ENCODE measurements around the gene MLH1. TPM values are rescaled to one million over a fixed set of nuclear protein-coding genes. Genes with fewer than 3 reads are reported as not detected.
A peak's percentile ranks its signal among the peaks of the same experiment; 100 is the strongest.
"Not testable (repeated sequence)": the region's sequence is repeated elsewhere in the genome, so short reads cannot be mapped to it uniquely, and the experiment has no call there.

The MLH1 gene
- total and polyA plus RNA-seq, 12 donors = 17.2 to 111 (median 33.3) TPM

GRCh38 chr3:36944012-36944640 lies 49.2 kb upstream of the MLH1 start:
- 0 to 2% (median 0%) methylated on average over 13 to 56 of the region's 56 CpGs for WGBS, 4 donors
- H3K27ac ChIP-seq = peak overlapping the region in 4 of 5 donors; percentile 32 to 81 (median 62)
- TF ChIP-seq POLR2A (IDR thresholded peaks at IDR 0.05) = no peak
- TF ChIP-seq, protein P1, sequence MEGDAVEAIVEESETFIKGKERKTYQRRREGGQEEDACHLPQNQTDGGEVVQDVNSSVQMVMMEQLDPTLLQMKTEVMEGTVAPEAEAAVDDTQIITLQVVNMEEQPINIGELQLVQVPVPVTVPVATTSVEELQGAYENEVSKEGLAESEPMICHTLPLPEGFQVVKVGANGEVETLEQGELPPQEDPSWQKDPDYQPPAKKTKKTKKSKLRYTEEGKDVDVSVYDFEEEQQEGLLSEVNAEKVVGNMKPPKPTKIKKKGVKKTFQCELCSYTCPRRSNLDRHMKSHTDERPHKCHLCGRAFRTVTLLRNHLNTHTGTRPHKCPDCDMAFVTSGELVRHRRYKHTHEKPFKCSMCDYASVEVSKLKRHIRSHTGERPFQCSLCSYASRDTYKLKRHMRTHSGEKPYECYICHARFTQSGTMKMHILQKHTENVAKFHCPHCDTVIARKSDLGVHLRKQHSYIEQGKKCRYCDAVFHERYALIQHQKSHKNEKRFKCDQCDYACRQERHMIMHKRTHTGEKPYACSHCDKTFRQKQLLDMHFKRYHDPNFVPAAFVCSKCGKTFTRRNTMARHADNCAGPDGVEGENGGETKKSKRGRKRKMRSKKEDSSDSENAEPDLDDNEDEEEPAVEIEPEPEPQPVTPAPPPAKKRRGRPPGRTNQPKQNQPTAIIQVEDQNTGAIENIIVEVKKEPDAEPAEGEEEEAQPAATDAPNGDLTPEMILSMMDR (IDR thresholded peaks at IDR 0.05) = no peak
- no peaks in the 10 kb centered on the region for H3K36me3 ChIP-seq (replicated peaks in 1 of 2)
- peak overlapping the region; percentile 24 to 89 (median 58) for H3K4me3 ChIP-seq
- peak; percentile 44 to 67 (median 58) for DNase-seq
- peaks cover 7 to 21% of the 10 kb centered on the region in 2 donors for H3K4me1 ChIP-seq (replicated peaks in 1 of 2)
- H3K9me3 ChIP-seq (replicated peaks in 1 of 3) = peaks cover 0 to 5% (median 0%) of the 10 kb centered on the region in 3 donors
- intact Hi-C loops (cut with DNase I) = no loop called here
- no peaks in the 10 kb centered on the region for H3K27me3 ChIP-seq

GRCh38 chr3:36944641-36945270 lies 48.6 kb upstream of the MLH1 start, which contains the start of gene TRANK1:
Gene TRANK1 (minus strand): TSS chr3:36945054. CDS start chr3:36944809, 245 bp downstream.
- Histone ChIP-seq H3K27ac (peak within 1 kb of the TSS in 4 of 5 donors; percentile 32 to 81 (median 62)), H3K4me1 (replicated peaks in 1 of 2) (peaks cover 7 to 21% of the 10 kb centered on the region in 2 donors), H3K27me3 (no peaks in the 10 kb centered on the region), H3K9me3 (replicated peaks in 1 of 3) (peaks cover 0 to 5% (median 0%) of the 10 kb centered on the region in 3 donors), H3K36me3 (replicated peaks in 1 of 2) (no peaks in the 10 kb centered on the region), H3K4me3 (peak within 1 kb of the TSS; percentile 24 to 89 (median 58))
- TF ChIP-seq, protein P1 (IDR thresholded peaks at IDR 0.05) = no peak
- peak in 1 of 2 donors; percentile 32 for TF ChIP-seq POLR2A (IDR thresholded peaks at IDR 0.05)
- DNase-seq = peak; percentile 42 to 83 (median 60)
- intact Hi-C loops (cut with DNase I) = no loop called here
- WGBS, 4 donors = 0 to 15% (median 2%) methylated on average over 8 to 68 of the region's 68 CpGs

GRCh38 chr3:36945333-36945980 lies 47.9 kb upstream of the MLH1 start:
- no peaks in the 10 kb centered on the region for H3K27me3 ChIP-seq
- no peak for DNase-seq
- peaks cover 7 to 21% of the 10 kb centered on the region in 2 donors for H3K4me1 ChIP-seq (replicated peaks in 1 of 2)
- H3K4me3 ChIP-seq = peak overlapping the region in 1 of 4 donors; percentile 80
- intact Hi-C loops (cut with DNase I) = no loop called here
- 82 to 99% (median 86%) methylated on average over 11 to 28 of the region's 28 CpGs for WGBS, 4 donors
- H3K36me3 ChIP-seq (replicated peaks in 1 of 2) = no peaks in the 10 kb centered on the region
- peak overlapping the region in 2 of 5 donors; percentile 78 to 81 for H3K27ac ChIP-seq
- no peak for TF ChIP-seq POLR2A (IDR thresholded peaks at IDR 0.05)
- TF ChIP-seq, protein P1 (IDR thresholded peaks at IDR 0.05) = no peak
- H3K9me3 ChIP-seq (replicated peaks in 1 of 3) = peaks cover 0 to 5% (median 0%) of the 10 kb centered on the region in 3 donors

- WGBS, 4 donors = 84 to 93% (median 89%) methylated on average over 5 of the region's 5 CpGs
- DNase-seq; H3K4me1 ChIP-seq (replicated peaks in 1 of 2); intact Hi-C loops (cut with DNase I); H3K36me3 ChIP-seq (replicated peaks in 1 of 2); H3K27me3 ChIP-seq; H3K9me3 ChIP-seq (replicated peaks in 1 of 3); H3K4me3 ChIP-seq; H3K27ac ChIP-seq: not testable (repeated sequence)
Observed at GRCh38 chr3:36947814-36948213, 45.5 kb upstream of the MLH1 start.
